Heart left ventricle (tissue), 13 donors: ENCODE results near the gene TMEM91.

Experiments
- POLR2A ChIP-seq, 2 donors: fragments of 450-650 bp; IDR thresholded peaks; one replicate each; pipeline ENCODE4 v1.6.1; 2017; ENCODE audit warnings: antibody characterized with exemption in 2 of 2, mild to moderate bottlenecking in 2 of 2, moderate library complexity in 2 of 2
- TF ChIP-seq, protein P1 (sequence below), 12 donors: fragments of 200-600 bp; sonication (generic) in 4 of 12; IDR thresholded peaks; one replicate each; pipeline versions ENCODE4 v1.5.0 to v1.8.0; 2018 to 2022; ENCODE audit warnings: antibody characterized with exemption in 12 of 12, mild to moderate bottlenecking in 5 of 12
- donor health status: ischemic (EF 13 %, LVEDD 7.1; RV severe dilation, severe dysfunction).
- donor health status: DM: no; HTN: yes; CAD: no.
- donor health status: DM: no; HTN: no; CAD: no.
- donor health status: ischemic (EF 25% LVEDD 6.9; RV normal size, moderate dysfunction).
- donor health status: ischemic (EF 25% LVEDD 5.7; RV mildly dilated, moderate dysfunction).
- donor health status: ischemic (EF 35%, LVEDD 5.7; RV mildly dilated, moderate dysfunction).
- donor health status: nonischemic (EF 11% LVEDD 7.7; RV severe dilation, severe dysfunction).
- donor health status: DM: yes; HTN: yes; CAD: no.
- donor health status: PGD.
- donor health status: ischemic (EF 29% LVEDD 5.4; RV normal size, mild dysfunction).
- donor health status: nonischemic (EF 23%, LVEDD 6.1; RV moderate dilation, normal function).

DNA sequence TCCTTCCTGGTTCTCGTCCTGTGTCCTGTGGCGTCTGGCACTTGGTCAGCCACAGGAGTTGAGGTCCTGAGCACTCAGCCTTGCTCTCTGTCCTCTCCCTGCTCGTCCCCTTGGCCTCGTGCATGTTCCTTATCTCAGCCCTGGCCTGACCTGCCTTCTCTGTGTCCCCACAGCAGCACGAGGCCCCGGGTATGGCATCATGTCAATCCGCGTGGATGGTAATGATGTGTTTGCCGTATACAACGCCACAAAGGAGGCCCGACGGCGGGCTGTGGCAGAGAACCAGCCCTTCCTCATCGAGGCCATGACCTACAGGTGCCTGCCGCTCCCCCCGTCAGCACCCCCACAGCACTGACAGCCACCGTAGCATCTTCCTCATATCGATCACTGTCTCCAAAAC lies 46.1 kb downstream of the TMEM91 start:
- TF ChIP-seq, protein P1, sequence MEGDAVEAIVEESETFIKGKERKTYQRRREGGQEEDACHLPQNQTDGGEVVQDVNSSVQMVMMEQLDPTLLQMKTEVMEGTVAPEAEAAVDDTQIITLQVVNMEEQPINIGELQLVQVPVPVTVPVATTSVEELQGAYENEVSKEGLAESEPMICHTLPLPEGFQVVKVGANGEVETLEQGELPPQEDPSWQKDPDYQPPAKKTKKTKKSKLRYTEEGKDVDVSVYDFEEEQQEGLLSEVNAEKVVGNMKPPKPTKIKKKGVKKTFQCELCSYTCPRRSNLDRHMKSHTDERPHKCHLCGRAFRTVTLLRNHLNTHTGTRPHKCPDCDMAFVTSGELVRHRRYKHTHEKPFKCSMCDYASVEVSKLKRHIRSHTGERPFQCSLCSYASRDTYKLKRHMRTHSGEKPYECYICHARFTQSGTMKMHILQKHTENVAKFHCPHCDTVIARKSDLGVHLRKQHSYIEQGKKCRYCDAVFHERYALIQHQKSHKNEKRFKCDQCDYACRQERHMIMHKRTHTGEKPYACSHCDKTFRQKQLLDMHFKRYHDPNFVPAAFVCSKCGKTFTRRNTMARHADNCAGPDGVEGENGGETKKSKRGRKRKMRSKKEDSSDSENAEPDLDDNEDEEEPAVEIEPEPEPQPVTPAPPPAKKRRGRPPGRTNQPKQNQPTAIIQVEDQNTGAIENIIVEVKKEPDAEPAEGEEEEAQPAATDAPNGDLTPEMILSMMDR (IDR thresholded peaks at IDR 0.05), result no peak
- TF ChIP-seq POLR2A (IDR thresholded peaks at IDR 0.05), result no peak
